Stomach smooth muscle (tissue), 2 donors: Measurements from ENCODE around the gene ZNF322.

ENCODE experiments used
- H3K27ac ChIP-seq: one replicate; pipeline ENCODE4 v1.7.0; 2013; ENCODE audit warnings: mild to moderate bottlenecking, low read length, inconsistent platforms
- H3K27me3 ChIP-seq, 2 donors: one replicate each; pipeline ENCODE4 v1.7.0; 2013; ENCODE audit warnings: low read length in 2 of 2; ENCODE audit not compliant: insufficient read depth in 2 of 2, control insufficient read depth in 1 of 2
- H3K36me3 ChIP-seq, 2 donors: one replicate each; pipeline ENCODE4 v1.7.0; 2013; ENCODE audit warnings: low read length in 2 of 2; ENCODE audit not compliant: control insufficient read depth in 2 of 2, insufficient read depth in 2 of 2
- H3K4me1 ChIP-seq: one replicate; pipeline ENCODE4 v1.7.0; 2013; ENCODE audit warnings: low read length; ENCODE audit not compliant: control insufficient read depth, insufficient read depth
- H3K4me3 ChIP-seq, 2 donors: one replicate each; pipeline ENCODE4 v1.7.0; 2013; ENCODE audit warnings: low read length in 2 of 2
- H3K9ac ChIP-seq, 2 donors: one replicate each; pipeline ENCODE4 v1.7.0; 2013; ENCODE audit warnings: low read length in 2 of 2, mild to moderate bottlenecking in 1 of 2
- H3K9me3 ChIP-seq, 2 donors: one replicate each; pipeline ENCODE4 v1.7.0; 2013; ENCODE audit warnings: low read length in 2 of 2; ENCODE audit not compliant: control insufficient read depth in 2 of 2
- donor health status: healthy.
- donor health status: Pancreatic carcinoma.

Gene ZNF322

GRCh38 chr6:26599134-26599533 lies 60.4 kb downstream of the ZNF322 start:
- Histone ChIP-seq H3K27me3 (peaks cover 3 to 6% of the 10 kb centered on the region in 2 donors), H3K9ac (no peak overlapping the region), H3K9me3 (no peaks in the 10 kb centered on the region), H3K36me3 (peaks cover 9 to 14% of the 10 kb centered on the region in 2 donors), H3K27ac (no peak overlapping the region), H3K4me3 (no peak overlapping the region), H3K4me1 (peaks cover 19% of the 10 kb centered on the region)

- Histone ChIP-seq H3K27me3 (peaks cover 12% of the 10 kb centered on the region in 2 donors), H3K27ac (no peak overlapping the region), H3K36me3 (peaks cover 9 to 14% of the 10 kb centered on the region in 2 donors), H3K9ac (no peak overlapping the region), H3K4me3 (peak overlapping the region in 1 of 2 donors; percentile 100), H3K9me3 (no peaks in the 10 kb centered on the region), H3K4me1 (peaks cover 19% of the 10 kb centered on the region)
Observed at GRCh38 chr6:26598267-26598666, 61.3 kb downstream of the ZNF322 start.

DNA sequence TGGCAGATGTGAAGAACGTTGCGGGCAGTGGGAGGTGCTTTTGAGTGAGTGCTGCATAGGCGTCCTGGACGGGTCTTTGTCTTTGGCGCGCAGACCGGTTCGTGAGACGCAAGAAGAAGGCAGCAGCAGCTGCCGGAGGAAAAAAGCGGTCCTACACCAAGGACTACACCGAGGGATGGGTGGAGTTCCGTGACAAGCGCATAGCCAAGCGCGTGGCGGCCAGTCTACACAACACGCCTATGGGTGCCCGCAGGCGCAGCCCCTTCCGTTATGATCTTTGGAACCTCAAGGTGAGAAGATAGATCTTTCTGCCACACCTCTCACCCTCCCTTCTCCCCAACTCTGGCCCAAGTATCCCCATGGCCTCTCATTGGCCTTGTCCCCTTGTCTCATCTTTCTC lies 61.7 kb downstream of the ZNF322 start:
- peaks cover 19% of the 10 kb centered on the region for H3K4me1 ChIP-seq
- H3K27ac ChIP-seq = no peak overlapping the region
- peaks cover 13 to 16% of the 10 kb centered on the region in 2 donors for H3K27me3 ChIP-seq
- peaks cover 9 to 14% of the 10 kb centered on the region in 2 donors for H3K36me3 ChIP-seq
- H3K9me3 ChIP-seq = no peaks in the 10 kb centered on the region
- peak overlapping the region; percentile 95 to 100 for H3K4me3 ChIP-seq
- peak overlapping the region; percentile 95 to 98 for H3K9ac ChIP-seq

GRCh38 chr6:26597389-26597766 lies 62.2 kb downstream of the ZNF322 start:
- peak overlapping the region; percentile 95 to 100 for H3K4me3 ChIP-seq
- peaks cover 18 to 20% of the 10 kb centered on the region in 2 donors for H3K27me3 ChIP-seq
- H3K9ac ChIP-seq = peak overlapping the region; percentile 95 to 98
- no peaks in the 10 kb centered on the region for H3K9me3 ChIP-seq
- peaks cover 19% of the 10 kb centered on the region for H3K4me1 ChIP-seq
- H3K36me3 ChIP-seq = peaks cover 9 to 14% of the 10 kb centered on the region in 2 donors
- H3K27ac ChIP-seq = peak overlapping the region; percentile 86

DNA sequence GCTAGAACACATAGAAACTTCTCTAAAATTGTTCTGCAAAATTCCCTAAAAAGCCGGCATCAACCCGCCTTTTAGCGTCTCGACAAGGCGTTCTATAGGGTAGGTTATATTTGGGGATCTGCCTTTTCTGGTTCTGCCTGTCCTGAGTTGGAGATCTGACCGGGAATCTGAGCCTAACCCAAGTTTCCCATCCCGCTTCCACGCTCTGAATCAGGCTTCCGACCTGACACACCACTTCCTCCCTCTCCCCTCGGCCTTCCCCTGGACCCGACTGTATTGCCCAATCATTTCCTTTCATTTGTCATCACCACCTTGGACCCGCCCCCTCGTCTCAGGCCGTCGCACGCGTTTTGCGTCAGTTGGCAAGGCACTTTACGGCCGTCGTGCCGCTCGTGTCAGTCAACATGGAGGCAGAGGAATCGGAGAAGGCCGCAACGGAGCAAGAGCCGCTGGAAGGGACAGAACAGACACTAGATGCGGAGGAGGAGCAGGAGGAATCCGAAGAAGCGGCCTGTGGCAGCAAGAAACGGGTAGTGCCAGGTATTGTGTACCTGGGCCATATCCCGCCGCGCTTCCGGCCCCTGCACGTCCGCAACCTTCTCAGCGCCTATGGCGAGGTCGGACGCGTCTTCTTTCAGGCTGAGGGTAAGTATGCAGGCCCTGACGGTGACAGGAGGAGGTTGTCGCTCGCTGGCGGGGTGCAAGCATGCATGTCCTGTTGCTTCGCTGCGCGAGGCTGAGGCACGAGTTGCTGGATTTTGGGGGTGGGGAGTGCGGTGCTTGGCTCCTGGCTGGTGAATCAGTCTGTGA lies 62.8 kb downstream of the ZNF322 start, which contains the start of gene ABT1:
Gene ABT1, plus strand, starts transcription at position 375 of the 810 bp plus-strand sequence. Its CDS starts 30 bp downstream, at position 405.
- Histone ChIP-seq H3K27ac (peak within 1 kb of the TSS; percentile 86), H3K9me3 (no peaks in the 10 kb centered on the region), H3K9ac (peak within 1 kb of the TSS; percentile 95 to 98), H3K4me1 (peaks cover 19% of the 10 kb centered on the region), H3K4me3 (peak within 1 kb of the TSS; percentile 95 to 100), H3K27me3 (peaks cover 20 to 23% of the 10 kb centered on the region in 2 donors), H3K36me3 (peaks cover 9 to 14% of the 10 kb centered on the region in 2 donors)

DNA sequence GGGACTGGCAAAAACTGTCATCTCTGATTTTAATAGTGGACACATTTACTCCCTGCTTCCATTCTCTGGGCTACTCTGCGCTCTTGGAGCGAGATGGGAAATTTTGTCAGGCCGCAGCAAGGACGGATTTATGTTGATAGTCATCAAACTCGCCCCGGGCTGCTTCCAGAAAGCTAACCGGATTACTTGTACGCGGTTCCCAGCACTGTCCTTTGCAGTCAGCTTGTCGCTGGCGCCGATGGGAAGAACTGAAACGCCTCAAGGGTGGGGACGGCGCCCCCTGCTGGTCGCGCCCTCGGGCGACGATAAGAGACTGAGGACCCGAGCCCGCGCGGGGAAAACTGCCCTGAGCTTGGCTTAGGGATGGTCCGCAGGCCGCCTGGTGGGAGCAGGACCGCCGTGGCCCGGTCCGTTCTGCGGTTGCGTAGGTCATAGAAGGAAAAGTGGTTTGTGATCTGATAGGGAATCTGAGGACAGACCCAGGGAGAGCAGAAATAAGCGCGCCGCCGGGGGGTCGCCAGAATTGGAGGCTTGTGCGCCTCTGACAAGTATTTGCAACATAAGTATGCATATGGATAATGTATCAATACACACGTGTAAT lies 63.8 kb downstream of the ZNF322 start:
- peak overlapping the region; percentile 95 to 100 for H3K4me3 ChIP-seq
- H3K27ac ChIP-seq = peak overlapping the region; percentile 60
- peak overlapping the region; percentile 55 for H3K9ac ChIP-seq
- peaks cover 9 to 14% of the 10 kb centered on the region in 2 donors for H3K36me3 ChIP-seq
- peaks cover 20 to 28% of the 10 kb centered on the region in 2 donors for H3K27me3 ChIP-seq
- peaks cover 19% of the 10 kb centered on the region for H3K4me1 ChIP-seq
- H3K9me3 ChIP-seq = no peaks in the 10 kb centered on the region

GRCh38 chr6:26594730-26595632 lies 64.6 kb downstream of the ZNF322 start:
- Histone ChIP-seq H3K4me1 (peaks cover 19% of the 10 kb centered on the region), H3K9me3 (no peaks in the 10 kb centered on the region), H3K36me3 (peaks cover 9 to 14% of the 10 kb centered on the region in 2 donors), H3K27ac (peak overlapping the region; percentile 60), H3K4me3 (peak overlapping the region; percentile 95 to 100), H3K9ac (peak overlapping the region; percentile 55), H3K27me3 (peaks cover 20 to 28% of the 10 kb centered on the region in 2 donors)

DNA sequence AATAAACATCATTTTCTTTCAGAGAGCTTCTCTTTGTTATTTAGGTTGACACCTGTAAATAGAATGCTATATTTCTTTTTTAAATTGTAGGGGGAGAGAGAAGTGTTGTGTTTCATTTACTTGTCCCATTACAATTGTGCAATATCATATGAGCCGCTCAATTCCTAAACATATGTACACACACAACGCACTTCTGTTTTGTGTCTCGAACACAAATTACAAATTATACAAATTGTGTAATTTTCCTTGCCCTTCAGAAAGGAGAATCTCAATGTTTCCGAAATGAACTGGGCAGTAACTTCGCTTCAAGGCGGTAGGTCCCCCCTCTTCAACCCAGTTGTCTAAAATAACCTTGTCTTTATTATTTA lies 65.4 kb downstream of the ZNF322 start:
- no peak overlapping the region for H3K9ac ChIP-seq
- peaks cover 20 to 28% of the 10 kb centered on the region in 2 donors for H3K27me3 ChIP-seq
- no peak overlapping the region for H3K4me3 ChIP-seq
- no peaks in the 10 kb centered on the region for H3K9me3 ChIP-seq
- H3K36me3 ChIP-seq = peaks cover 5 to 9% of the 10 kb centered on the region in 2 donors
- no peak overlapping the region for H3K27ac ChIP-seq
- peaks cover 19% of the 10 kb centered on the region for H3K4me1 ChIP-seq

- Histone ChIP-seq H3K4me3 (no peak overlapping the region), H3K27me3 (peaks cover 20 to 28% of the 10 kb centered on the region in 2 donors), H3K27ac (no peak overlapping the region), H3K36me3 (peaks cover 5 to 6% of the 10 kb centered on the region in 2 donors), H3K4me1 (peaks cover 19% of the 10 kb centered on the region), H3K9ac (no peak overlapping the region), H3K9me3 (no peaks in the 10 kb centered on the region)
Observed at GRCh38 chr6:26593278-26594130, 66.0 kb downstream of the ZNF322 start.
